Prostate gland (tissue), 2 donors: ENCODE results near the gene MDK. TPM values are rescaled to one million over a fixed set of nuclear protein-coding genes. Genes with fewer than 3 reads are reported as not detected.
A peak's percentile ranks its signal among the peaks of the same experiment; 100 is the strongest.

Source experiments
- DNase-seq: peaks from one replicate; pipeline ENCODE4 v3.0.0-alpha.2; 2019; ENCODE audit warnings: low spot score
- H3K27ac ChIP-seq, 2 donors: fragments of 200-600 bp; sonication (generic); 2 replicates each; pipeline ENCODE4 v1.5.1; 2017 to 2019
- H3K27me3 ChIP-seq: fragments of 200-600 bp; sonication (generic); replicated peaks from 2 replicates; pipeline ENCODE4 v1.5.1; 2019; ENCODE audit not compliant: insufficient read depth
- H3K36me3 ChIP-seq, 2 donors: fragments of 200-600 bp; sonication (generic); 1 replicate in 1 of 2; 2 replicates in 1 of 2; pipeline versions ENCODE4 v1.5.1 to v1.8.1; 2017 to 2019
- H3K4me1 ChIP-seq: fragments of 200-600 bp; sonication (generic); replicated peaks from 2 replicates; pipeline ENCODE4 v1.5.1; 2019
- H3K4me3 ChIP-seq, 2 donors: fragments of 200-600 bp; sonication (generic); 2 replicates each; pipeline ENCODE4 v1.5.1; 2017 to 2019
- H3K9me3 ChIP-seq: fragments of 200-600 bp; sonication (generic); 2 replicates; pipeline ENCODE4 v1.5.1; 2017
- POLR2A ChIP-seq: fragments of 450-650 bp; IDR thresholded peaks from one replicate; pipeline ENCODE4 v1.6.1; 2016; ENCODE audit warnings: antibody characterized with exemption, mild to moderate bottlenecking
- POLR2AphosphoS5 ChIP-seq: sonication (generic); formaldehyde crosslinking; IDR thresholded peaks from one replicate; pipeline ENCODE4 v1.6.1; 2017; ENCODE audit warnings: antibody characterized with exemption
- WGBS: methylation state at CpG from one replicate; pipeline ENCODE4 v1.1.5; 2018; 5-methylcytosine and 5-hydroxymethylcytosine counted together
- intact Hi-C: fragments of 100-400 bp; cut with DNase I; formaldehyde crosslinking; loops from one replicate; pipeline ENCODE4 v1.14.2; 2022
- total RNA-seq, 2 donors: library from RNA; depleted of rRNA; stranded (reverse); fragments of >200 nt; gene quantifications; one replicate each; pipeline ENCODE4 v1.1.0, GENCODE V29; 2016
- TF ChIP-seq, protein P1 (sequence below), 4 experiments: fragments of 200-600 bp in 2 of 4; fragments of 450-650 bp in 2 of 4; sonication (generic) in 2 of 4; IDR thresholded peaks; 1 replicate in 3 of 4; 2 replicates in 1 of 4; pipeline ENCODE4 v1.5.1; 2016 to 2019; ENCODE audit warnings: antibody characterized with exemption in 4 of 4, mild to moderate bottlenecking in 2 of 4, moderate library complexity in 2 of 4

MDK gene
- total RNA-seq, 2 donors from 2014 or later, result 71.6 to 164 TPM

DNA sequence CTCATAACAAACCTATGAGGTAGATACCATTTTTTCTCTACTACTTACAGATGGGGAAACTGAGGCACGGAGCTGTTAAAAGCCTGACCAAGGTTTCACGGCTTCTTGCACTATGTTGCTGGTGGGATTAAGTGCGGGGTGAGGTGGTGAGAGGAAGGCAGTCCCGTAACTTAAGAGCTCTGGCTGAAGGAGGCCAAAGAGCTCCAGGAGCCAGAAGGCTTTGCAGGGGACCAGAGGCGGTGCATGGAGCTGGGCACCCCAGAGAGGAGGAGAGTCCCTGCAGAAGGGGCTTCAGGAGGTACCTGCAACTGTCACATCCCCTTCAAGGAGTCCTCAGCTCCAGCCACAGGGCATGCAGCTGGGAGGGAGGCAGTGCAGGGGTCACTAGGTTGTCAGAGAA, 6.0 kb downstream of the MDK start:
- H3K27me3 ChIP-seq, result peaks cover 6% of the 10 kb centered on the region
- no peaks in the 10 kb centered on the region for H3K36me3 ChIP-seq
- peaks cover 8% of the 10 kb centered on the region for H3K4me1 ChIP-seq
- intact Hi-C loops, result loop anchor here (5.0 kb wide), 1 partner anchor 230 kb away; the partner anchor contains the start of genes ATG13 and HARBI1
- 80% methylated on average over 5 of the region's 5 CpGs for WGBS
- H3K4me3 ChIP-seq, result no peak overlapping the region
- H3K9me3 ChIP-seq, result no peaks in the 10 kb centered on the region
- TF ChIP-seq POLR2A, result no peak
- TF ChIP-seq, protein P1, sequence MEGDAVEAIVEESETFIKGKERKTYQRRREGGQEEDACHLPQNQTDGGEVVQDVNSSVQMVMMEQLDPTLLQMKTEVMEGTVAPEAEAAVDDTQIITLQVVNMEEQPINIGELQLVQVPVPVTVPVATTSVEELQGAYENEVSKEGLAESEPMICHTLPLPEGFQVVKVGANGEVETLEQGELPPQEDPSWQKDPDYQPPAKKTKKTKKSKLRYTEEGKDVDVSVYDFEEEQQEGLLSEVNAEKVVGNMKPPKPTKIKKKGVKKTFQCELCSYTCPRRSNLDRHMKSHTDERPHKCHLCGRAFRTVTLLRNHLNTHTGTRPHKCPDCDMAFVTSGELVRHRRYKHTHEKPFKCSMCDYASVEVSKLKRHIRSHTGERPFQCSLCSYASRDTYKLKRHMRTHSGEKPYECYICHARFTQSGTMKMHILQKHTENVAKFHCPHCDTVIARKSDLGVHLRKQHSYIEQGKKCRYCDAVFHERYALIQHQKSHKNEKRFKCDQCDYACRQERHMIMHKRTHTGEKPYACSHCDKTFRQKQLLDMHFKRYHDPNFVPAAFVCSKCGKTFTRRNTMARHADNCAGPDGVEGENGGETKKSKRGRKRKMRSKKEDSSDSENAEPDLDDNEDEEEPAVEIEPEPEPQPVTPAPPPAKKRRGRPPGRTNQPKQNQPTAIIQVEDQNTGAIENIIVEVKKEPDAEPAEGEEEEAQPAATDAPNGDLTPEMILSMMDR (IDR thresholded peaks at IDR 0.05), result no peak
- TF ChIP-seq POLR2AphosphoS5, result no peak
- no peak overlapping the region for H3K27ac ChIP-seq
- DNase-seq, result no peak

DNA sequence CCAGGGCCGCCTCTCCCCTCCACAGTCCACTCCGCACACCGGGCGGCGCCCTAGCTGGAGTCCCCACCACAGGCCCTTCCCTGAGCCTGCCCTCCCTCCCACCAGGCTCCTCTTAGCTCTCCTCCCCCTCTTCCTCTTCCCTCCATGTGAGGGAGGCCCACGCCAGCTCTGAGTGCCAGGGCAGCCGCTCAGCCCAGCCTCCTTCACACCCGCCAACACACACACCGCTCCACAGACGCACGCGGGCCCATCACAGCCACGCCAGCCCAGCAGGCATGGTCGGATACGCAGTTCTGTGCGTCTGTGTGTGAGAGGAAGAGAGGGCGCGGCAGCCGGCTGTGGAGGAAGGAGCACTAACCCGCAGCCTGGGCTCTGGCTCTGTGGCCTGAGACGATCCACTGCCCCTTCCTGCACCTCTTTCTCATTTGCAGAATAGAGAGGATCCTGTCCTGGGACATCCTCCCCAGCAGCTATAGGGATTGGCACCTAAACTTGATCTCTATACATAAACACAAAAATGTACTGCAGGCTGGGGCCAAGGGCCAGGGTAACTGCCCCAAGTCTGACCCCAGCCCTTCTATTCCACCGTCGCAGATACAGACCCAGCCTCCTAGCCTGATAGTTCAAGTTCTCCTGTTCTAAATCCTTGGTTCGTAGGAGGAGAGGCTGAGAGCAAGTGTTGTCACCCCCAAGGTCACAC, 6.6 kb downstream of the MDK start:
- intact Hi-C loops, result loop anchor here (5.0 kb wide), 1 partner anchor 229 kb away; the partner anchor contains the start of genes ATG13 and HARBI1
- H3K27ac ChIP-seq, result no peak overlapping the region
- no peaks in the 10 kb centered on the region for H3K36me3 ChIP-seq
- no peaks in the 10 kb centered on the region for H3K9me3 ChIP-seq
- H3K4me3 ChIP-seq, result no peak overlapping the region
- TF ChIP-seq POLR2AphosphoS5, result no peak
- TF ChIP-seq, protein P1 (IDR thresholded peaks at IDR 0.05), result no peak
- DNase-seq, result no peak
- H3K27me3 ChIP-seq, result peaks cover 6% of the 10 kb centered on the region
- H3K4me1 ChIP-seq, result peaks cover 9% of the 10 kb centered on the region
- 39% methylated on average over 19 of the region's 24 CpGs for WGBS

DNA sequence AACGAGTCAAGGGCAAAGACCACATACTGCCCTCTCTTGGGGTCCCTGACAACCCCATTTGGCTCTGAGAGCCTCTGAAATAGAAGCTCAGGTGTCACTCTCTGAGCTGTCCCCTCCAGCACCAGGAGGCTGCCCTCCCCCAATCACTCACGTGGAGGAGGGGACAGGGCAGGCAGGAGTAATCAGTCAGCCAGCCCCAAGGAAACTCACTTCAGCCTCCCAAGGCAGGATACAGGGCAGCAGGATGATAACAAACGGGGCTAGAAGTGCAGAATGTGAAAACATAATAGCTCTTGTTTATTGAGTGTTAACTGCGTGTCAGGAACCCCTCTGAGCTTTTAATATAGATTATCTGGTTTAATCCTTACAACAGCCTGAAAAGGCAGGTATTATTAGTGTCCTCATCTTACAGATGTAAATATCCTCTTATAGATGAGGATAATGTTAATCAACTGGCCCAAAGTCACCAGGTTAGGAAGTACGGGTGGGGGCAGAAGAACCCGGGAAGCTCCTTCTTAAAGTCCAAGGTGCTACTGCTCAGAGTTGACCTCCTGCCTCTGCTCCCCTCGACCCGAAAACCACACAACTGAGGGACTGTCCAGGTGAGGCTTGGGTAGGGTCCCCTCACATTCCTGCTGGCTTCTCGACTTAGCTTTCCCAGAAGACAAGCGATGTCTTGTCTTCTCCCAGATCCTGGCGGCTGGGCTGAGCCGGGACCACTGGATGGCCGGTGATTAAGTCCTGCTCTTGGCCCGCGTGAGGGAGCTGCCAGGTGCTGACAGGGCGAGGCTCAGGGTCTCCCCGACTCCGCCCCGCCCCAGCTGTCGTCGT, 7.4 kb downstream of the MDK start:
- no peaks in the 10 kb centered on the region for H3K9me3 ChIP-seq
- DNase-seq, result no peak
- H3K4me3 ChIP-seq, result no peak overlapping the region
- H3K4me1 ChIP-seq, result peaks cover 9% of the 10 kb centered on the region
- TF ChIP-seq, protein P1 (IDR thresholded peaks at IDR 0.05), result no peak
- TF ChIP-seq POLR2A, result no peak
- TF ChIP-seq POLR2AphosphoS5, result no peak
- intact Hi-C loops, result loop anchor here (5.0 kb wide), 1 partner anchor 228 kb away; the partner anchor contains the start of genes ATG13 and HARBI1
- H3K27ac ChIP-seq, result no peak overlapping the region
- peaks cover 6% of the 10 kb centered on the region for H3K27me3 ChIP-seq
- H3K36me3 ChIP-seq, result no peaks in the 10 kb centered on the region
- WGBS, result 11% methylated on average over 21 of the region's 21 CpGs

DNA sequence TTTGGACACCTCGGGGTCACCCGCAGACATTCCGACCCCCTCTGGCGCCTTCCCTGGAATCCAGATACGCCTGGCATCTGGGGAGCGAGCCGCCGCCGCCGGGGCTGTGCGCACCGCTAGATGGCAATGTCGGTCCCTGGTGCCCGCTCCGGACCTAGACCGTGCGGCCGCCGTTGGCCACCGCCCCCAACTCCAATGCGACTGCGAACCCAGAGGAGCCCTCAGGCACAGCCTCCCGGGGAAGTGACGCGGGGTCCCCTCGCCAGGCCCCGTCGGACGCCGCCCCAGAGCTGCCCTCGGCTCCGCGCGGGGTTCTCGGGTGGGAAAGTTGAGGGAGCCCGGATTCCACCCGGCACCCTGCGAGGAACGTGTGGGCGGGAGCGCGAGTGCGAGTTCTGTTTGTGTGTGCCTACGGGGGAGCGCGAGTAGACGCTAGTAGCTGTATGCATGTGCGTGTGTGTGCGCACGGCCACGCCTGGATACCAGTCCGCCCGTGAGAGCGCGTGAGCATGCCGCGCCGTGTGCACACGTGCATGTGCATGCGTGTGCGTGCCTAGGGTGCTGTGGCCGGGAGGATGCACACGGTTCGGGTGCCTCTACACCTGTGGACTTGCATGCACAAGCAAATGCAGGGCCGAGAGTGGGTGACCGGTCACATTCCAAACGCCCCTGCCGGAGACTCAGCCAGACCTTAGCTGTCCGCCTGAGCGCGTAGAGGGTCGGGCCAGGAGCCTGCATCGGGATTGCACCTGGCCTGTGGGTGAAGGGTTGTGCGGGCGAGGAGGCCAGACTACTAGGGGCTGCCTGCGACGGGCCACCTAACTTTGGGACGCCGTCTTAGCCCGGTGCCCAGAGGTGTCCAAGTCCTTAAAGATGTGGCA, 8.2 kb downstream of the MDK start:
- peaks cover 9% of the 10 kb centered on the region for H3K4me1 ChIP-seq
- no peaks in the 10 kb centered on the region for H3K36me3 ChIP-seq
- TF ChIP-seq POLR2AphosphoS5 (peak; percentile 43), POLR2A (no peak)
- TF ChIP-seq, protein P1 (IDR thresholded peaks at IDR 0.05), result peak; percentile 55 to 91 (median 79)
- H3K27ac ChIP-seq, result no peak overlapping the region
- peaks cover 6% of the 10 kb centered on the region for H3K27me3 ChIP-seq
- H3K4me3 ChIP-seq, result peak overlapping the region; percentile 21 to 35
- peak; percentile 54 for DNase-seq
- intact Hi-C loops, result loop anchor here (5.0 kb wide), 2 partner anchors 148 to 228 kb away; partner anchors contain the start of genes ATG13 and HARBI1
- no peaks in the 10 kb centered on the region for H3K9me3 ChIP-seq
- WGBS, result under 1% methylated on average over 70 of the region's 80 CpGs
